B cell (primary cell): ENCODE measurements around the gene ACTL6A. TPM values are rescaled to one million over a fixed set of nuclear protein-coding genes. Genes with fewer than 3 reads are reported as not detected.
A peak's percentile ranks its signal among the peaks of the same experiment; 100 is the strongest.

Experiments
- ATAC-seq: fragments of 200-7000 bp; cut with Tn5 transposase; one replicate; pipeline ENCODE4 v1.10.0; 2021; ENCODE audit warnings: low read depth, mild to moderate bottlenecking, moderate number of reproducible peaks, moderate library complexity
- CTCF ChIA-PET: fragments of 350-600 bp; sonication (Branson Sonifier 250); formaldehyde crosslinking; loops from one replicate; lab custom pipeline; 2021; ENCODE audit warnings: antibody characterized with exemption, inconsistent platforms; lab: Charles Lee
- POLR2A ChIA-PET: fragments of 350-600 bp; sonication (Branson Sonifier 250); formaldehyde crosslinking; loops from one replicate; lab custom pipeline; 2021; ENCODE audit warnings: antibody characterized with exemption; lab: Charles Lee
- DNase-seq: peaks from one replicate; pipeline ENCODE4 v3.0.0; 2013
- H2AFZ ChIP-seq: 2 replicates; pipeline ENCODE4 v1.6.1; 2012; ENCODE audit warnings: mild to moderate bottlenecking, low read depth, low read length; ENCODE audit not compliant: insufficient read depth, poor library complexity, severe bottlenecking
- H3K27ac ChIP-seq, 2 donors: 1 replicate in 1 of 2; 2 replicates in 1 of 2; pipeline ENCODE4 v1.5.1; 2012 to 2013; ENCODE audit warnings: low read length in 2 of 2, mild to moderate bottlenecking in 2 of 2, moderate library complexity in 1 of 2
- H3K27me3 ChIP-seq, 4 experiments: fragments of 200-600 bp in 1 of 4; sonication (generic) in 1 of 4; replicated peaks in 1 of 4; 1 replicate in 2 of 4; 2 replicates in 2 of 4; pipeline versions ENCODE4 v1.6.1 to v1.7.0; 2013 to 2016; ENCODE audit warnings: low read length in 3 of 4, mild to moderate bottlenecking in 2 of 4, mixed read lengths in 1 of 4, moderate library complexity in 1 of 4; ENCODE audit not compliant: insufficient read depth in 4 of 4, control insufficient read depth in 3 of 4; ENCODE audit errors: control extremely low read depth in 1 of 4
- H3K36me3 ChIP-seq, 2 experiments: replicated peaks in 1 of 2; 1 replicate in 1 of 2; 2 replicates in 1 of 2; pipeline versions ENCODE4 v1.6.1 to v1.7.1; 2013; ENCODE audit warnings: low read length in 1 of 2; ENCODE audit not compliant: insufficient read depth in 2 of 2, control insufficient read depth in 1 of 2; ENCODE audit errors: control extremely low read depth in 1 of 2, extremely low read depth in 1 of 2
- H3K4me1 ChIP-seq, 2 donors: fragments of 200-600 bp in 1 of 2; sonication (generic) in 1 of 2; 1 replicate in 1 of 2; 2 replicates in 1 of 2; pipeline versions ENCODE4 v1.5.1 to v1.6.1; 2013 to 2017; ENCODE audit warnings: low read length in 2 of 2; ENCODE audit not compliant: control insufficient read depth in 2 of 2, insufficient read depth in 2 of 2
- H3K4me2 ChIP-seq: replicated peaks from 2 replicates; pipeline ENCODE3; 2012; ENCODE audit warnings: mild to moderate bottlenecking, low read depth, low read length; ENCODE audit not compliant: poor library complexity, severe bottlenecking
- H3K4me3 ChIP-seq, 5 experiments: fragments of 200-600 bp in 1 of 5; sonication (generic) in 1 of 5; 1 replicate in 3 of 5; 2 replicates in 2 of 5; pipeline versions ENCODE4 v1.5.1 to v1.7.0; 2011 to 2016; ENCODE audit warnings: low read length in 4 of 5, mild to moderate bottlenecking in 4 of 5, low read depth in 2 of 5, control low read depth in 1 of 5, moderate library complexity in 1 of 5; ENCODE audit not compliant: insufficient read depth in 1 of 5; ENCODE audit errors: control extremely low read depth in 1 of 5, extremely low read depth in 1 of 5
- H3K79me2 ChIP-seq: fragments of 200-600 bp; sonication (generic); one replicate; pipeline ENCODE4 v1.6.0; 2016; ENCODE audit warnings: low read length; ENCODE audit not compliant: control insufficient read depth, insufficient read depth
- H3K9ac ChIP-seq: fragments of 200-600 bp; sonication (generic); 2 replicates; pipeline ENCODE4 v1.6.1; 2017; ENCODE audit warnings: mild to moderate bottlenecking, low read length, moderate library complexity
- H3K9me3 ChIP-seq, 3 donors: one replicate each; pipeline versions ENCODE4 v1.6.1 to v1.7.1; 2013; ENCODE audit warnings: low read length in 2 of 3; ENCODE audit not compliant: control insufficient read depth in 2 of 3, insufficient read depth in 1 of 3; ENCODE audit errors: control extremely low read depth in 1 of 3
- H4K20me1 ChIP-seq: 2 replicates; pipeline ENCODE4 v1.6.0; 2012; ENCODE audit warnings: mild to moderate bottlenecking, low read length; ENCODE audit not compliant: insufficient read depth, control insufficient read depth, poor library complexity, severe bottlenecking
- H3K27ac Mint-ChIP-seq: one replicate; pipeline ENCODE4 v1.8.0; 2021; ENCODE audit warnings: mixed read lengths
- H3K27me3 Mint-ChIP-seq: one replicate; pipeline ENCODE4 v1.8.0; 2021; ENCODE audit warnings: mixed read lengths
- H3K4me1 Mint-ChIP-seq: one replicate; pipeline ENCODE4 v1.8.0; 2021; ENCODE audit warnings: mixed read lengths
- H3K4me3 Mint-ChIP-seq: one replicate; pipeline ENCODE4 v1.8.0; 2021; ENCODE audit warnings: mixed read lengths
- H3K9me3 Mint-ChIP-seq: one replicate; pipeline ENCODE4 v1.8.0; 2022; ENCODE audit warnings: mixed read lengths; ENCODE audit not compliant: insufficient read depth
- EZH2 ChIP-seq: IDR thresholded peaks from 2 replicates; pipeline ENCODE4 v1.6.1; 2012; ENCODE audit warnings: borderline replicate concordance, low read depth, mild to moderate bottlenecking, moderate library complexity, low read length; ENCODE audit not compliant: insufficient read depth, poor library complexity, severe bottlenecking
- WGBS: methylation state at CpG from one replicate; pipeline ENCODE4 v1.1.5; 2013; ENCODE audit warnings: missing lambda C conversion rate; ENCODE audit not compliant: insufficient coverage; 5-methylcytosine and 5-hydroxymethylcytosine counted together
- intact Hi-C: fragments of 100-400 bp; cut with micrococcal nuclease; formaldehyde crosslinking; loops from one replicate; pipeline ENCODE4 v1.10.0; 2022
- polyA plus RNA-seq: library from polyadenylated mRNA; depleted of rRNA; stranded (reverse); fragments of >200 nt; gene quantifications from 2 replicates; pipeline ENCODE4 v1.2.3, GENCODE V29; 2012
- total RNA-seq, 2 donors: library from RNA; stranded (reverse); fragments of 120-200 nt in 1 of 2; gene quantifications; 1 replicate in 1 of 2; 2 replicates in 1 of 2; pipeline versions ENCODE4 v1.2.3 to v1.2.4, GENCODE V29; 2013 to 2022
- TF ChIP-seq, protein P1 (sequence below): fragments of 200-600 bp; IDR thresholded peaks from one replicate; pipeline ENCODE4 v1.8.0; 2022; ENCODE audit warnings: antibody characterized with exemption, mild to moderate bottlenecking

Gene ACTL6A
- total and polyA plus RNA-seq, 2 donors (not counting 1 experiment from before 2014, with no cell fraction given): 26.2 to 48.5 TPM

DNA sequence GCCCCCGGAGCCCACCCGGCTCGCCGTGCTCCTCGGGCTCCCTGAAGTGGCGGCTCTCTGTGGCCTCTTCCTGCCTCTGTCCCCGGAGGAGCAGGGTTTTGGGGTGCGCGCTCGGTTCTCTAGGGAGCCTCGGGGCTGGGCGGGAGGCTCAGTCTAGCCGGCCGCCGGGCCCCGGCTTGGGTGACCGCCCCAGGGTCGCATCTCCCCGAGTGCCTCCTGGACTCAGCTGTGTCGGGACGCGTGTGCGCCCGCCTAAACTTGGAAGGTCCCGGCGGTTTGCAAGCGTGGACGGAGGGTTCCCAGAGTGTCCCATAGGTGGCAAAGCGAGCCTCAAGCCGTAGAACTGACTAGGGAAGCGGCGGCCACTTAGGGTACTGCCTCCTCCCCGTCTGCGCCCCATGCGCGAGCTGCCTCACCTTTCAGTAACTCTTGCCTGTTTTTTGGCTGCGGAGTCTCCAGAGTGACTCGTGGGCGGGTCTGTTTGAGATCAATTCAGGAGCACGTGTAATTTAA is 601 bp downstream of the ACTL6A start:
- WGBS: under 1% methylated on average over 40 of the region's 40 CpGs
- Histone ChIP-seq H3K36me3 (no peaks in the 10 kb centered on the region), H3K27ac (peak overlapping the region; percentile 58 to 73), H3K27me3 (no peaks in the 10 kb centered on the region), H3K4me3 (peak overlapping the region; percentile 38 to 87 (median 83)), H2AFZ (peak overlapping the region; percentile 90), H3K4me2 (peak overlapping the region; percentile 84), H4K20me1 (peaks cover 13% of the 10 kb centered on the region), H3K9me3 (no peaks in the 10 kb centered on the region), H3K79me2 (peaks cover 38% of the 10 kb centered on the region), H3K9ac (peak overlapping the region; percentile 75), H3K4me1 (peaks cover 9% of the 10 kb centered on the region in 2 donors)
- ATAC-seq (peak; percentile 44), DNase-seq (peak; percentile 82)
- Mint-ChIP-seq H3K27ac (peak overlapping the region; percentile 93), H3K4me1 (peaks cover 26% of the 10 kb centered on the region), H3K27me3 (no peaks in the 10 kb centered on the region), H3K4me3 (peak overlapping the region; percentile 98), H3K9me3 (no peaks in the 10 kb centered on the region)
- no peak for TF ChIP-seq EZH2
- TF ChIP-seq, protein P1, sequence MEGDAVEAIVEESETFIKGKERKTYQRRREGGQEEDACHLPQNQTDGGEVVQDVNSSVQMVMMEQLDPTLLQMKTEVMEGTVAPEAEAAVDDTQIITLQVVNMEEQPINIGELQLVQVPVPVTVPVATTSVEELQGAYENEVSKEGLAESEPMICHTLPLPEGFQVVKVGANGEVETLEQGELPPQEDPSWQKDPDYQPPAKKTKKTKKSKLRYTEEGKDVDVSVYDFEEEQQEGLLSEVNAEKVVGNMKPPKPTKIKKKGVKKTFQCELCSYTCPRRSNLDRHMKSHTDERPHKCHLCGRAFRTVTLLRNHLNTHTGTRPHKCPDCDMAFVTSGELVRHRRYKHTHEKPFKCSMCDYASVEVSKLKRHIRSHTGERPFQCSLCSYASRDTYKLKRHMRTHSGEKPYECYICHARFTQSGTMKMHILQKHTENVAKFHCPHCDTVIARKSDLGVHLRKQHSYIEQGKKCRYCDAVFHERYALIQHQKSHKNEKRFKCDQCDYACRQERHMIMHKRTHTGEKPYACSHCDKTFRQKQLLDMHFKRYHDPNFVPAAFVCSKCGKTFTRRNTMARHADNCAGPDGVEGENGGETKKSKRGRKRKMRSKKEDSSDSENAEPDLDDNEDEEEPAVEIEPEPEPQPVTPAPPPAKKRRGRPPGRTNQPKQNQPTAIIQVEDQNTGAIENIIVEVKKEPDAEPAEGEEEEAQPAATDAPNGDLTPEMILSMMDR: peak; percentile 59
- ChIA-PET POLR2A (no interaction called here), CTCF (interaction anchor here (0.8 to 3.9 kb wide), 7 partner anchors 87 to 239 kb away, joined by 3 to 24 read pairs (median 7); partner anchors contain the start of genes MFN1 and ZNF639)
- intact Hi-C loops: loop anchor here (2.0 kb wide), 2 partner anchors 89 to 111 kb away; partner anchors contain the start of gene USP13

DNA sequence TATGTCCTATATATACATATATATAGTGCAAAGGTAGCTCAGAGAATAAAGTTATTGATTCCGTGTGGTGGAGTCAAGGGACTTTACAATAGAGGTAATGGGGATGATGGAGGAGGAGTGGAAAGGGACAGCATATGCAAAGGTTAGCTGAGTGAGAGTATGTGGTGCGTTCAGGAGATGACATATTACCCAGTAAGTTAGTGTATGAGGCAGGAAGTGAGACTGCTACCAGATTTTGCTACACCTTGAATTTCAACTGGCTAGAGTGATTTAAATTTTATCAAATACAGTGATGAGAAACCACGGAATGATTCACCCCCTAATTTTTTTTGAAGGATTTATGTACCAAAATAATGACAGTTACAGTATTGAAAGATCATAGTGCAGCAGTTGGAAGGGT is 2.8 kb downstream of the ACTL6A start:
- H3K9me3 Mint-ChIP-seq: no peaks in the 10 kb centered on the region
- intact Hi-C loops: no loop called here
- H3K27ac Mint-ChIP-seq: no peak overlapping the region
- H3K27me3 ChIP-seq: no peaks in the 10 kb centered on the region
- H3K27me3 Mint-ChIP-seq: no peaks in the 10 kb centered on the region
- H2AFZ ChIP-seq: no peak overlapping the region
- ATAC-seq (no peak), DNase-seq (no peak)
- peaks cover 4 to 8% of the 10 kb centered on the region in 2 experiments for H3K36me3 ChIP-seq
- H3K9ac ChIP-seq: no peak overlapping the region
- no CpG with 5 or more reads among the region's 3 CpGs for WGBS
- no peak for TF ChIP-seq EZH2
- TF ChIP-seq, protein P1: no peak
- no peaks in the 10 kb centered on the region for H3K9me3 ChIP-seq
- peaks cover 26% of the 10 kb centered on the region for H3K4me1 Mint-ChIP-seq
- H3K4me3 ChIP-seq: no peak overlapping the region
- ChIA-PET CTCF (interaction anchor here (0.7 to 1.0 kb wide), 2 partner anchors 18 to 550 kb away, joined by 3 read pairs; no protein-coding TSS in a partner anchor), POLR2A (no interaction called here)
- peaks cover 13% of the 10 kb centered on the region for H4K20me1 ChIP-seq
- peaks cover 42% of the 10 kb centered on the region for H3K79me2 ChIP-seq
- no peak overlapping the region for H3K4me3 Mint-ChIP-seq
- peaks cover 9% of the 10 kb centered on the region in 2 donors for H3K4me1 ChIP-seq
- no peak overlapping the region for H3K27ac ChIP-seq
- H3K4me2 ChIP-seq: no peak overlapping the region
